Fibroblast of skin of scalp (primary cell): ENCODE data around the gene RIPOR3.
"Not testable (repeated sequence)": the region's sequence is repeated elsewhere in the genome, so short reads cannot be mapped to it uniquely, and the experiment has no call there.

Experiments used
- DNase-seq: peaks from one replicate; pipeline ENCODE4 v3.0.0-alpha.2; 2013

Gene RIPOR3

DNA sequence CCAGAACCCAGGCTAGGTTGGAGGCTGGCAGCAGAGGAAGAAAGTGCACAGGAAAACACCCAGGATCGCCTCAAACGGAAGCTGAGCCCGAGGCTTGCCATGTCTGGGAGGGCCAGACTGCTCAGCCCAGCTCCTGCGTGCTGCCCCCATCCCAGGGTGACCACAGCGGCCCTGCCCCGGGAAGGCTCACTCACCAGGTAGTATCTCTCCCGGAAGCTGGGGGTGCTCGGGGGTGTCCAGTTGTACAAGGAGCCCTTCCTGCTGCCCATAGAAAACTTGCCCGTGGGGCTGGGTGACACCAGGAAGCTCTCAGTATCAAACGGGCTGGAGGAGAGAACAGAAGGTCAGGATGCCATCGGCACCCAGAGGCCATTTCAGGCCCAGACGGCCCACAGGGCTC lies 86.9 kb downstream of the RIPOR3 start:
- no peak for DNase-seq

- DNase-seq = no peak
These were observed 88.8 kb downstream of the RIPOR3 start for GRCh38 chr20:50602432-50603088.

- no peak for DNase-seq
These were observed 89.6 kb downstream of the RIPOR3 start for GRCh38 chr20:50601511-50602431.

DNA sequence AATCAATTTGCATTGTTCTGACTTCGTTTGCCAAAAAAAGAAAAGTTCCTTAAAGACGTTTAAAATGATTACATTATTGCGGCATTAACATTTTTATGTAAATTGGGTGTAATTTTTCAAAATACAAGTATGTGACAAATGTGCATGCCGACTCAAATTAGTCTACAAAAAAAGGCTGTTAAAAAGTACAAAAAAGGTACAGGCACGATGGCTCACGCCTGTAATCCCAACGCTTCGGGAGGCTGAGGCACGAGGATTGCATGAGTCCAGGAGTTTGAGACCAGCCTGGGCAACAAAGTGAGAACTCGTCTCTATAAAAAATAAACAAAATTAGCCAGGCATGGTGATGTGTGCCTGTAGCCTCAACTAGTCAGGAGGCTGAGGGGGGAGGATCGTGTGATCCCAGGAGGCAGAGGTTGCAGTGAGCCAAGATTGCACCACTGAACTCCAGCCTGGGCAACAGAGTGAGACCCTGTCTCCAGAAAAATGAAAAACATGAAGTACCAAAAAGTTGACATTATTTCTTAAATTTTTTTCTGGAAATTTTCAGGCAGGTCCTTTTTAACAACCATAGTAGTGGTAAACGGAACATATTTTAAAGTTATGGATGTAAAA lies 91.0 kb downstream of the RIPOR3 start:
- no peak for DNase-seq

- DNase-seq = not testable (repeated sequence)
These were observed 92.6 kb downstream of the RIPOR3 start for GRCh38 chr20:50598768-50599167.

GRCh38 chr20:50598074-50598473 lies 93.3 kb downstream of the RIPOR3 start:
- DNase-seq = no peak

DNA sequence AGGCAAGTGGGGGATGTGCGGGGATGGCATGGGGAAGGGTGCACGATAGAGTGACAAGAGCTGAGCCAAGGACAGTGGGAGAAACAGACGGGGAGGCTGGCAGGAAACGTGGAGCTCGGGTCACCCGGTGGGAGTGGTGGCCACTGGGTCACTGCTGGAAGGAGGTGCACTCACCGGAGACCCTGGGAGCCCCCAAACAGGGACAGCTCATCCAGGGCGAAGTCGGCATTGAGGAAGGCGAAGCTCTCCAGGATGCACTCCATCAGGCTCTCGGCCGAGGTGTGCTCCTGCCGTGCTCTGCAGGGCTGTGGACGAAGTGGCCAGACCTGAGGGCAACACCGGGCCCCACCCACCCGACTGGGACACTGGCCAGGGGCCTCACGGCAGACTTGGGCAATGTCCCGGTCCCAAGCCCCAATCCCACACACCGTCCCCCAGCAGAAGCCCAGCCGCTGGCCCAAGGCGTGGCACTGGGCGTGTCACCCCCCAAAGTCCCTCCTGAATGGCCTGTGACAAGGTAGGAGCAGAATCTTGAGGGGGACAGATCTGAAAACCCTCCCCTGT lies 93.9 kb downstream of the RIPOR3 start:
- DNase-seq = no peak

- no peak for DNase-seq
These were observed 94.7 kb downstream of the RIPOR3 start for GRCh38 chr20:50596694-50597021.

GRCh38 chr20:50595988-50596693 lies 95.2 kb downstream of the RIPOR3 start:
- DNase-seq = no peak

- DNase-seq = no peak
These were observed 95.9 kb downstream of the RIPOR3 start for GRCh38 chr20:50595433-50595895.

GRCh38 chr20:50594591-50595432 lies 96.5 kb downstream of the RIPOR3 start:
- no peak for DNase-seq

GRCh38 chr20:50594231-50594590 lies 97.1 kb downstream of the RIPOR3 start:
- DNase-seq = peak; percentile 8

DNA sequence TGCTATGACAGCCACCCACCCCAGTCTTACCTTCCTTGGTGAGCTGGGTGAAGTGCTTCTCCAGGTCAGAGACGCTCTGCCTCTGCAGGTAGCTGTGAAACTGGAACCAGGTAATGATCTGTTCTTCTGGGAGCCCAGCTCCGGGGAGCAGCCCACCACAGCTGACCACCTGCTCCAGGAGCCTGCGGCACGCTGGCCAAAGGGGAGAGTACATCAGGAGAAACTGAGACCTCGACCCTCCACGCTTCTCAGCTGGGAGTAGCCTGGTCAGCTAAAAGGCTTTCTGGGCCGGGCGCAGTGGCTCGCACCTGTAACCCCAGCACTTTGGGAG lies 98.4 kb downstream of the RIPOR3 start:
- no peak for DNase-seq

- no peak for DNase-seq
These were observed 98.9 kb downstream of the RIPOR3 start for GRCh38 chr20:50592282-50593004.

- DNase-seq = no peak
These were observed 100.0 kb downstream of the RIPOR3 start for GRCh38 chr20:50591233-50591852.

DNA sequence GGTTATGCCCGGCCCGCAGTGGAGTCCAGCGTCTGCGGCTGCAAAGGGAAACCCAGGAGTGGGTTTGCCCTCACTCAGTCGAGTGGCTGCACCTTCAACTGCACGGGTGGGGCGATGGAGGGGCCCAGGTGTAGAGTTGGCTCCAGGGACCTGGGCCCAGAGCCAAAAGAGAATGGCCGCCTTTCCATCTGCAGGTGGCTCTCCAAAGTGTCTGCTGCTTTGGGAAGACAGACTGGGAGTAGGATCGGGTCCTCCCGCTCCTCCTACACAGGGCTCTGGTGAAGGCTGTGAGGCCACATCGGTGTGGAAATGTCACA lies 101.0 kb downstream of the RIPOR3 start:
- DNase-seq = no peak

DNA sequence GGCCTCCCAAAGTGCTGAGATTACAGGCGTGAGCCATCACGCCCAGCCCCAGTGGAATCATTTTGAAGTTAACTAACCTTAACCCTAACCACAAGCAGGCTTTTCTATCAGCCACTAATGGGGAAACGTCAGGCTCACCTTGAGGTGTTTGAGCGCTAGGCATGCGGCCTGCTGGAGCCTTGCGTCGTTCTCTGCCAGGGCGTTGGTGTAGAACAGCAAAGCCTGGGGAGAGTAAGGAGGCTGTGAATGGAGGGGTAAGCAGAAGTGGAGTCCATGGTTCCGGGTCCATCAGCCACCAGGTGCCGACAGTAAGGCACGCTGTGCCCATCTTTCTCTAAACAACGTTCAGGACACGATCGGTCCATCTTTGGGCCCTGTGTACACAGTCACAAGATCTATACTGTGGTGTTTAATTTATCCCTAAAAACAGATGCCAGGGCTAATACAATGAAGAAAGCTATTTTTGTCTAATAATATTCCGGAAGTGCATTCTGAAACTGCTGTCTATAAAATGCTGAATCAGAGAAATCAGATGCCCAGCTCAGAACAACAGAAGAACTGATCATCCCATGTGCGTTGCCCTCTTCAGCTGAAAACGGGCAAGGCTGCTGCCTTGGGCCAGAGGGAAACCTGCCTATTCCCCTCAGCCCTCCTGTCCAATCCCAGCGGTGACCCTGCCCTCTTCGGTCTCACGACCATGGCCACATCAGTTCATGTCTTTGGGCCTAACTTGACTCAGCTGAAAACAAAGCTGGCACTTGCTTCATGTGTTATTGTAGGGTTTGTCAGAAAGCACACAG lies 101.6 kb downstream of the RIPOR3 start:
- no peak for DNase-seq

DNA sequence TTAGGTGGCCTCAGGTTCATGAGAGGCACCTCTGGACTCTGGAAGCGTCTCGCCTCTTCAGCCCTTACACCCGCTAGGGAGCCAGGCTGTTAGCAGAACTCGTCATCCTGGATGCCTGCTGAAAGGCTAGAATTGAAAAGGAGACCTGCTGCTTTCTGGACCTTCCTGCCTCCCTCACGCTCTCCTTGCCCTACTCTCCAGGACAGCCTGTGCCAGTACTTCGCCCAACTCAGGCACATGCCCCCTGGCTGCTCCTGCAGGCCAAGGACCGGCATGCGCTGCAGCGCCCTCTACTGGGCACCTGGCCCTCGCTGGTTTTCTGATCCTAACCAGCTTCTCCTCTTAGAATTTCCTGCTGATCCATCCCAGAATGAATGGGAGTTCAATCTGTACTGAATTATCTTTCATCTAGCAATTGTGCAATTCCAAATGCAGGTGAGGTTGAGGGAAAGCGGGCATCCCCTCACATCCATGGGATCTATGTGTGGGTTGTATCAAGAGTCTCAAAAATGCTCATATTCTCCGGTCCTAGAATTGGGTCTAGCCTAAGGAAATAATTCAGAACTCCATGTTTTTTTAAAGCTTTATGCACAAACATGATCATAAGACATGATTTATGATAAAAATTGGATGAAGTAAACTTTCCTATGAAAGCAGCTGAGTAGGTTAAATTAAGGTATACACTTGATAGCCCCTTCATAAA lies 103.2 kb downstream of the RIPOR3 start:
- peak; percentile 54 for DNase-seq

- no peak for DNase-seq
These were observed 103.9 kb downstream of the RIPOR3 start for GRCh38 chr20:50587291-50587961.
